Vagina (tissue), 2 donors: Measurements from ENCODE around the gene RBM23.

Experiments used
- POLR2A ChIP-seq, 2 donors: fragments of 450-650 bp; IDR thresholded peaks; one replicate each; pipeline ENCODE4 v1.6.1; 2017; ENCODE audit warnings: antibody characterized with exemption in 2 of 2, mild to moderate bottlenecking in 2 of 2, moderate library complexity in 2 of 2
- POLR2AphosphoS5 ChIP-seq, 2 donors: sonication (generic); formaldehyde crosslinking; IDR thresholded peaks; one replicate each; pipeline ENCODE4 v1.9.0; 2017; ENCODE audit warnings: antibody characterized with exemption in 2 of 2, mild to moderate bottlenecking in 2 of 2, low read depth in 1 of 2; ENCODE audit not compliant: insufficient read depth in 1 of 2
- TF ChIP-seq, protein P1 (sequence below), 3 experiments: fragments of 450-650 bp in 2 of 3; fragments of 200-600 bp in 1 of 3; sonication (generic) in 1 of 3; IDR thresholded peaks; one replicate each; pipeline ENCODE4 v1.5.1; 2017 to 2019; ENCODE audit warnings: antibody characterized with exemption in 3 of 3, mild to moderate bottlenecking in 2 of 3, moderate library complexity in 2 of 3

DNA sequence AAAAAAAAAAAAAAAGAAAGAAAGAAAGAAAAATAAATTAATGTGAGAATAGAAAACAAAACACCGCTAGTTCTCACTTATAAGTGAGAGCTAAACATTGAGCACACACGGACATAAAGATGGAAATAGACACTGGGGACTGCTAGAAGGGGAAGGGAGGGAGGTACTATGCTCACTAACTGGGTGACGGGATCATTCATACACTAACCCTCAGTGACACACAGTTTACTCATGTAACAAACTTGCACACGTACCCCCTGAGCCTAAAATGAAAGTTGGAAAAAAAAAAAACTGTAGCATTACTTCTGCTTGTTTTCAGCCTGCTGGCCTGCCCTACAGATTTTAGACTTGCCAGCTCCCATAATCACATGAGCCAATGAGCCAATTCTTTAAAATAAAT, 20.7 kb upstream of the RBM23 start:
- TF ChIP-seq, protein P1, sequence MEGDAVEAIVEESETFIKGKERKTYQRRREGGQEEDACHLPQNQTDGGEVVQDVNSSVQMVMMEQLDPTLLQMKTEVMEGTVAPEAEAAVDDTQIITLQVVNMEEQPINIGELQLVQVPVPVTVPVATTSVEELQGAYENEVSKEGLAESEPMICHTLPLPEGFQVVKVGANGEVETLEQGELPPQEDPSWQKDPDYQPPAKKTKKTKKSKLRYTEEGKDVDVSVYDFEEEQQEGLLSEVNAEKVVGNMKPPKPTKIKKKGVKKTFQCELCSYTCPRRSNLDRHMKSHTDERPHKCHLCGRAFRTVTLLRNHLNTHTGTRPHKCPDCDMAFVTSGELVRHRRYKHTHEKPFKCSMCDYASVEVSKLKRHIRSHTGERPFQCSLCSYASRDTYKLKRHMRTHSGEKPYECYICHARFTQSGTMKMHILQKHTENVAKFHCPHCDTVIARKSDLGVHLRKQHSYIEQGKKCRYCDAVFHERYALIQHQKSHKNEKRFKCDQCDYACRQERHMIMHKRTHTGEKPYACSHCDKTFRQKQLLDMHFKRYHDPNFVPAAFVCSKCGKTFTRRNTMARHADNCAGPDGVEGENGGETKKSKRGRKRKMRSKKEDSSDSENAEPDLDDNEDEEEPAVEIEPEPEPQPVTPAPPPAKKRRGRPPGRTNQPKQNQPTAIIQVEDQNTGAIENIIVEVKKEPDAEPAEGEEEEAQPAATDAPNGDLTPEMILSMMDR (IDR thresholded peaks at IDR 0.05), result no peak
- no peak for TF ChIP-seq POLR2A (IDR thresholded peaks at IDR 0.05)
- TF ChIP-seq POLR2AphosphoS5 (IDR thresholded peaks at IDR 0.05; ENCODE audit: insufficient read depth in 1 of 2, low read depth in 1 of 2), result no peak
